ENCODE measurements around the gene XRRA1.

DNA sequence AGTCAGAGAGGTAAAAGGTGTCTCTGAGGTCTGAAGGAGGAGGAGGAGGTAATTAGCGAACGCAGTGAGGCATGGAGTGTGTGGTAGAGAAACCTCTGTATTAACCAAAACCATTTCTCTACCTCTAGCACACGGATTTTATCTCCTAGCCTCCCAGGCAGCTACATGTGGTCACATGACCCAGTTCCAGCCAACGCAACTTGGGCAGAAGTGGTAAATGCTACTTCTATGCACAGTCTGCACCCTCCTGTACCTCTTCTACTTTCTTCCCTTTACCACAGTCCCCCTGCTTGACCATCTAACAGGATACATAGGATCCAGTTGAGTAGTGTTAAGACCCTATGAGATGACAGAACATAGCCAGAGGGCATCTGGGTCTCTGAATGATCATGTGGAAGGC, 95.7 kb downstream of the XRRA1 start:
- TF ChIP-seq, protein P1, sequence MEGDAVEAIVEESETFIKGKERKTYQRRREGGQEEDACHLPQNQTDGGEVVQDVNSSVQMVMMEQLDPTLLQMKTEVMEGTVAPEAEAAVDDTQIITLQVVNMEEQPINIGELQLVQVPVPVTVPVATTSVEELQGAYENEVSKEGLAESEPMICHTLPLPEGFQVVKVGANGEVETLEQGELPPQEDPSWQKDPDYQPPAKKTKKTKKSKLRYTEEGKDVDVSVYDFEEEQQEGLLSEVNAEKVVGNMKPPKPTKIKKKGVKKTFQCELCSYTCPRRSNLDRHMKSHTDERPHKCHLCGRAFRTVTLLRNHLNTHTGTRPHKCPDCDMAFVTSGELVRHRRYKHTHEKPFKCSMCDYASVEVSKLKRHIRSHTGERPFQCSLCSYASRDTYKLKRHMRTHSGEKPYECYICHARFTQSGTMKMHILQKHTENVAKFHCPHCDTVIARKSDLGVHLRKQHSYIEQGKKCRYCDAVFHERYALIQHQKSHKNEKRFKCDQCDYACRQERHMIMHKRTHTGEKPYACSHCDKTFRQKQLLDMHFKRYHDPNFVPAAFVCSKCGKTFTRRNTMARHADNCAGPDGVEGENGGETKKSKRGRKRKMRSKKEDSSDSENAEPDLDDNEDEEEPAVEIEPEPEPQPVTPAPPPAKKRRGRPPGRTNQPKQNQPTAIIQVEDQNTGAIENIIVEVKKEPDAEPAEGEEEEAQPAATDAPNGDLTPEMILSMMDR (IDR thresholded peaks at IDR 0.05): no peak
- TF ChIP-seq MAX (CRISPR knock-in tag; IDR thresholded peaks at IDR 0.05) (no peak), NR2C2 (CRISPR knock-in tag; IDR thresholded peaks at IDR 0.05) (no peak), ZNF416 (CRISPR knock-in tag; IDR thresholded peaks at IDR 0.05) (no peak), CREB1 (CRISPR knock-in tag; IDR thresholded peaks at IDR 0.05) (no peak), FOXK1 (CRISPR knock-in tag; IDR thresholded peaks at IDR 0.05) (no peak), SP1 (CRISPR knock-in tag; conservative IDR thresholded peaks at IDR 0.05) (no peak), NFYB (CRISPR knock-in tag; conservative IDR thresholded peaks at IDR 0.05; ENCODE audit: low read depth) (no peak)
- TF ChIP-seq, protein P2, sequence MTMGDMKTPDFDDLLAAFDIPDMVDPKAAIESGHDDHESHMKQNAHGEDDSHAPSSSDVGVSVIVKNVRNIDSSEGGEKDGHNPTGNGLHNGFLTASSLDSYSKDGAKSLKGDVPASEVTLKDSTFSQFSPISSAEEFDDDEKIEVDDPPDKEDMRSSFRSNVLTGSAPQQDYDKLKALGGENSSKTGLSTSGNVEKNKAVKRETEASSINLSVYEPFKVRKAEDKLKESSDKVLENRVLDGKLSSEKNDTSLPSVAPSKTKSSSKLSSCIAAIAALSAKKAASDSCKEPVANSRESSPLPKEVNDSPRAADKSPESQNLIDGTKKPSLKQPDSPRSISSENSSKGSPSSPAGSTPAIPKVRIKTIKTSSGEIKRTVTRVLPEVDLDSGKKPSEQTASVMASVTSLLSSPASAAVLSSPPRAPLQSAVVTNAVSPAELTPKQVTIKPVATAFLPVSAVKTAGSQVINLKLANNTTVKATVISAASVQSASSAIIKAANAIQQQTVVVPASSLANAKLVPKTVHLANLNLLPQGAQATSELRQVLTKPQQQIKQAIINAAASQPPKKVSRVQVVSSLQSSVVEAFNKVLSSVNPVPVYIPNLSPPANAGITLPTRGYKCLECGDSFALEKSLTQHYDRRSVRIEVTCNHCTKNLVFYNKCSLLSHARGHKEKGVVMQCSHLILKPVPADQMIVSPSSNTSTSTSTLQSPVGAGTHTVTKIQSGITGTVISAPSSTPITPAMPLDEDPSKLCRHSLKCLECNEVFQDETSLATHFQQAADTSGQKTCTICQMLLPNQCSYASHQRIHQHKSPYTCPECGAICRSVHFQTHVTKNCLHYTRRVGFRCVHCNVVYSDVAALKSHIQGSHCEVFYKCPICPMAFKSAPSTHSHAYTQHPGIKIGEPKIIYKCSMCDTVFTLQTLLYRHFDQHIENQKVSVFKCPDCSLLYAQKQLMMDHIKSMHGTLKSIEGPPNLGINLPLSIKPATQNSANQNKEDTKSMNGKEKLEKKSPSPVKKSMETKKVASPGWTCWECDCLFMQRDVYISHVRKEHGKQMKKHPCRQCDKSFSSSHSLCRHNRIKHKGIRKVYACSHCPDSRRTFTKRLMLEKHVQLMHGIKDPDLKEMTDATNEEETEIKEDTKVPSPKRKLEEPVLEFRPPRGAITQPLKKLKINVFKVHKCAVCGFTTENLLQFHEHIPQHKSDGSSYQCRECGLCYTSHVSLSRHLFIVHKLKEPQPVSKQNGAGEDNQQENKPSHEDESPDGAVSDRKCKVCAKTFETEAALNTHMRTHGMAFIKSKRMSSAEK (CRISPR knock-in tag; IDR thresholded peaks at IDR 0.05; ENCODE audit: borderline replicate concordance): no peak
- TF ChIP-seq, protein P3, sequence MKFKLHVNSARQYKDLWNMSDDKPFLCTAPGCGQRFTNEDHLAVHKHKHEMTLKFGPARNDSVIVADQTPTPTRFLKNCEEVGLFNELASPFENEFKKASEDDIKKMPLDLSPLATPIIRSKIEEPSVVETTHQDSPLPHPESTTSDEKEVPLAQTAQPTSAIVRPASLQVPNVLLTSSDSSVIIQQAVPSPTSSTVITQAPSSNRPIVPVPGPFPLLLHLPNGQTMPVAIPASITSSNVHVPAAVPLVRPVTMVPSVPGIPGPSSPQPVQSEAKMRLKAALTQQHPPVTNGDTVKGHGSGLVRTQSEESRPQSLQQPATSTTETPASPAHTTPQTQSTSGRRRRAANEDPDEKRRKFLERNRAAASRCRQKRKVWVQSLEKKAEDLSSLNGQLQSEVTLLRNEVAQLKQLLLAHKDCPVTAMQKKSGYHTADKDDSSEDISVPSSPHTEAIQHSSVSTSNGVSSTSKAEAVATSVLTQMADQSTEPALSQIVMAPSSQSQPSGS (CRISPR knock-in tag; IDR thresholded peaks at IDR 0.05; ENCODE audit: borderline replicate concordance, low read depth): no peak
- TF ChIP-seq, protein P4, sequence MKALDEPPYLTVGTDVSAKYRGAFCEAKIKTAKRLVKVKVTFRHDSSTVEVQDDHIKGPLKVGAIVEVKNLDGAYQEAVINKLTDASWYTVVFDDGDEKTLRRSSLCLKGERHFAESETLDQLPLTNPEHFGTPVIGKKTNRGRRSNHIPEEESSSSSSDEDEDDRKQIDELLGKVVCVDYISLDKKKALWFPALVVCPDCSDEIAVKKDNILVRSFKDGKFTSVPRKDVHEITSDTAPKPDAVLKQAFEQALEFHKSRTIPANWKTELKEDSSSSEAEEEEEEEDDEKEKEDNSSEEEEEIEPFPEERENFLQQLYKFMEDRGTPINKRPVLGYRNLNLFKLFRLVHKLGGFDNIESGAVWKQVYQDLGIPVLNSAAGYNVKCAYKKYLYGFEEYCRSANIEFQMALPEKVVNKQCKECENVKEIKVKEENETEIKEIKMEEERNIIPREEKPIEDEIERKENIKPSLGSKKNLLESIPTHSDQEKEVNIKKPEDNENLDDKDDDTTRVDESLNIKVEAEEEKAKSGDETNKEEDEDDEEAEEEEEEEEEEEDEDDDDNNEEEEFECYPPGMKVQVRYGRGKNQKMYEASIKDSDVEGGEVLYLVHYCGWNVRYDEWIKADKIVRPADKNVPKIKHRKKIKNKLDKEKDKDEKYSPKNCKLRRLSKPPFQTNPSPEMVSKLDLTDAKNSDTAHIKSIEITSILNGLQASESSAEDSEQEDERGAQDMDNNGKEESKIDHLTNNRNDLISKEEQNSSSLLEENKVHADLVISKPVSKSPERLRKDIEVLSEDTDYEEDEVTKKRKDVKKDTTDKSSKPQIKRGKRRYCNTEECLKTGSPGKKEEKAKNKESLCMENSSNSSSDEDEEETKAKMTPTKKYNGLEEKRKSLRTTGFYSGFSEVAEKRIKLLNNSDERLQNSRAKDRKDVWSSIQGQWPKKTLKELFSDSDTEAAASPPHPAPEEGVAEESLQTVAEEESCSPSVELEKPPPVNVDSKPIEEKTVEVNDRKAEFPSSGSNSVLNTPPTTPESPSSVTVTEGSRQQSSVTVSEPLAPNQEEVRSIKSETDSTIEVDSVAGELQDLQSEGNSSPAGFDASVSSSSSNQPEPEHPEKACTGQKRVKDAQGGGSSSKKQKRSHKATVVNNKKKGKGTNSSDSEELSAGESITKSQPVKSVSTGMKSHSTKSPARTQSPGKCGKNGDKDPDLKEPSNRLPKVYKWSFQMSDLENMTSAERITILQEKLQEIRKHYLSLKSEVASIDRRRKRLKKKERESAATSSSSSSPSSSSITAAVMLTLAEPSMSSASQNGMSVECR (CRISPR knock-in tag; IDR thresholded peaks at IDR 0.05; ENCODE audit: borderline replicate concordance): no peak

Data from WTC11 (cell line).